Measurements from ENCODE around the gene CLEC17A. TPM values are rescaled to one million over a fixed set of nuclear protein-coding genes. Genes with fewer than 3 reads are reported as not detected.
"Not testable (repeated sequence)": the region's sequence is repeated elsewhere in the genome, so short reads cannot be mapped to it uniquely, and the experiment has no call there.

CLEC17A gene
- total RNA-seq, 1 donor from 2014 or later: not detected

GRCh38 chr19:14577885-14578427 is 4.9 kb upstream of the CLEC17A start:
- no peak for DNase-seq (ENCODE audit: low read depth in 2 of 2)

- no peak for DNase-seq (ENCODE audit: low read depth in 2 of 2)
Measured at GRCh38 chr19:14580623-14581237, 2.2 kb upstream of the CLEC17A start.

GRCh38 chr19:14584372-14584771 is 1.5 kb downstream of the CLEC17A start:
- DNase-seq (ENCODE audit: low read depth in 2 of 2): not testable (repeated sequence)

- DNase-seq (ENCODE audit: low read depth in 2 of 2): not testable (repeated sequence)
Measured at GRCh38 chr19:14585187-14585586, 2.3 kb downstream of the CLEC17A start.

GRCh38 chr19:14589433-14589832 is 6.5 kb downstream of the CLEC17A start:
- not testable (repeated sequence) for DNase-seq (ENCODE audit: low read depth in 2 of 2)

- no peak for DNase-seq (ENCODE audit: low read depth in 2 of 2)
Measured at GRCh38 chr19:14595558-14595957, 12.7 kb downstream of the CLEC17A start.

GRCh38 chr19:14599548-14600147 is 16.8 kb downstream of the CLEC17A start:
- DNase-seq (ENCODE audit: low read depth in 2 of 2): no peak

GRCh38 chr19:14603990-14604387 is 21.1 kb downstream of the CLEC17A start:
- DNase-seq (ENCODE audit: low read depth in 2 of 2): no peak

- DNase-seq (ENCODE audit: low read depth in 2 of 2): no peak
Measured at GRCh38 chr19:14606627-14607026, 23.7 kb downstream of the CLEC17A start.

- DNase-seq (ENCODE audit: low read depth in 2 of 2): no peak
Measured at GRCh38 chr19:14611051-14611450, 28.2 kb downstream of the CLEC17A start.

- DNase-seq (ENCODE audit: low read depth in 2 of 2): not testable (repeated sequence)
Measured at GRCh38 chr19:14612242-14612641, 29.4 kb downstream of the CLEC17A start.

- DNase-seq (ENCODE audit: low read depth in 2 of 2): no peak
Measured at GRCh38 chr19:14612657-14613056, 29.8 kb downstream of the CLEC17A start.

- DNase-seq (ENCODE audit: low read depth in 2 of 2): not testable (repeated sequence)
Measured at GRCh38 chr19:14613399-14614098, 30.7 kb downstream of the CLEC17A start.

- no peak for DNase-seq (ENCODE audit: low read depth in 2 of 2)
Measured at GRCh38 chr19:14614099-14614412, 31.2 kb downstream of the CLEC17A start.

GRCh38 chr19:14615623-14616022 is 32.7 kb downstream of the CLEC17A start:
- no peak for DNase-seq (ENCODE audit: low read depth in 2 of 2)

- no peak for DNase-seq (ENCODE audit: low read depth in 2 of 2)
Measured at GRCh38 chr19:14616407-14616806, 33.5 kb downstream of the CLEC17A start.

- no peak for DNase-seq (ENCODE audit: low read depth in 2 of 2)
Measured at GRCh38 chr19:14619404-14619803, 36.5 kb downstream of the CLEC17A start.

- not testable (repeated sequence) for DNase-seq (ENCODE audit: low read depth in 2 of 2)
Measured at GRCh38 chr19:14624491-14624890, 41.6 kb downstream of the CLEC17A start.

GRCh38 chr19:14629557-14629956 is 46.7 kb downstream of the CLEC17A start:
- DNase-seq (ENCODE audit: low read depth in 2 of 2): no peak

GRCh38 chr19:14632286-14632685 is 49.4 kb downstream of the CLEC17A start:
- peak; percentile 19 to 39 for DNase-seq (ENCODE audit: low read depth in 2 of 2)

- no peak for DNase-seq (ENCODE audit: low read depth in 2 of 2)
Measured at GRCh38 chr19:14639536-14640277, 56.8 kb downstream of the CLEC17A start.

- no peak for DNase-seq (ENCODE audit: low read depth in 2 of 2)
Measured at GRCh38 chr19:14648506-14648905, 65.6 kb downstream of the CLEC17A start.

All from lung microvascular endothelial cell (primary cell).